ENCODE measurements around the gene CHMP1B. TPM values are rescaled to one million over a fixed set of nuclear protein-coding genes. Genes with fewer than 3 reads are reported as not detected.
A peak's percentile ranks its signal among the peaks of the same experiment; 100 is the strongest.

The CHMP1B gene, protein sequence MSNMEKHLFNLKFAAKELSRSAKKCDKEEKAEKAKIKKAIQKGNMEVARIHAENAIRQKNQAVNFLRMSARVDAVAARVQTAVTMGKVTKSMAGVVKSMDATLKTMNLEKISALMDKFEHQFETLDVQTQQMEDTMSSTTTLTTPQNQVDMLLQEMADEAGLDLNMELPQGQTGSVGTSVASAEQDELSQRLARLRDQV
- 10 to 100 TPM; 44.0 to 44.4 TPM for total RNA-seq
- long read RNA-seq, donor 1, transcript CHMP1B-201 (1 exons, 3,054 nt), result major isoform, 18 of 18 reads
- long read RNA-seq, donor 1, partial matches to known transcripts, result 0 of 18 reads
- long read RNA-seq, donor 1, other reads (novel, unspliced or antisense), result 0 of 18 reads
- long read RNA-seq, donor 2, transcript CHMP1B-201 (1 exons, 3,054 nt), result major isoform, 37 of 37 reads
- long read RNA-seq, donor 2, partial matches to known transcripts, result 0 of 37 reads
- long read RNA-seq, donor 2, other reads (novel, unspliced or antisense), result 0 of 37 reads

- intact Hi-C loops (cut with DNase I), result loop anchor here in 1 of 2 donors (5.0 to 10.0 kb wide), 2 partner anchors 54 to 801 kb away; partner anchors contain the start of gene MPPE1
- peak; percentile 100 for DNase-seq (ENCODE audit: low spot score)
Observed at GRCh38 chr18:11851146-11851805, at the start of gene CHMP1B. CHMP1B (plus strand) TSS chr18:11851413; CDS start chr18:11851512, 99 bp downstream.

GRCh38 chr18:11801573-11801972 is 49.6 kb upstream of the CHMP1B start:
- no peak for DNase-seq (ENCODE audit: low spot score)
- intact Hi-C loops (cut with DNase I), result no loop called here

DNA sequence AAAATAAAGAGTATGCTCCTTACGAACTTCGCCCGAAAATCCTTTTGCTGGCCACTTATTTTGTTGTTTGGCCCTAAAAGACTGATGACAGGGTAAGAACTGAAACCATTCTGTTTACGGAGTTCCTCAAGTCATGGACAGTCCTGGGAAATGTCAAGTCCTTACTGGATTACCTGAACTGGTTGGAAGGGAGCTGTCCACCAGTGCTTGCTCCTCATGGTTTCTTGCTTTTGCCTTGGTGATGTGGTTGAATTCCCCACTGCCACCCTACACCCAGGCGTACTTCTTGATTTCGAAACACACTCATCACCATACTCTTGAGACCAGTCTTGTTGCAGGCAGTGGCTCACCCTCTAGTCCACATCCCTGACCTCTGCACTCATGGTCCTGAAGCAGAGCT is 49.1 kb upstream of the CHMP1B start:
- DNase-seq (ENCODE audit: low spot score), result no peak
- intact Hi-C loops (cut with DNase I), result no loop called here

- no peak for DNase-seq (ENCODE audit: low spot score)
- intact Hi-C loops (cut with DNase I), result no loop called here
Observed at GRCh38 chr18:11802586-11802985, 48.6 kb upstream of the CHMP1B start.

DNA sequence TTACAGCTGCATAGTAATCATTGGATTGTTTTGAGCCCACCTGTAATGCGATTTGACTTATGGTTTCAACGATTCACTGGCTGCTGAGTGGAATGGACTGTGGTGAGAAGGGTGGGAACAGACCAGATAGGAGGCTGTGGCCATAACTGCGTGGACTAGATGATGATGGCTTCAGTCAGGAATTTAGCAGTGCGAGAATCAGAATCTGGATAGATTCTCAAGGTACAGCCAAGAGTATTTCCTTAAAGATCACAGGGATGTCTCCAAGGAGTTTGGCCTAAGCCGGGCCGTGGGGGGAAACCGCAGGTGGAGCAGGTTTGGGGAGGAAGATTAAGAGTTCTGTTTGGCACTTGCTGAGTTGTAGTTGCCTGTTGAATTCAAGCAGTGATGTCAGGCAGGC is 44.0 kb upstream of the CHMP1B start:
- intact Hi-C loops (cut with DNase I), result no loop called here
- no peak for DNase-seq (ENCODE audit: low spot score)

DNA sequence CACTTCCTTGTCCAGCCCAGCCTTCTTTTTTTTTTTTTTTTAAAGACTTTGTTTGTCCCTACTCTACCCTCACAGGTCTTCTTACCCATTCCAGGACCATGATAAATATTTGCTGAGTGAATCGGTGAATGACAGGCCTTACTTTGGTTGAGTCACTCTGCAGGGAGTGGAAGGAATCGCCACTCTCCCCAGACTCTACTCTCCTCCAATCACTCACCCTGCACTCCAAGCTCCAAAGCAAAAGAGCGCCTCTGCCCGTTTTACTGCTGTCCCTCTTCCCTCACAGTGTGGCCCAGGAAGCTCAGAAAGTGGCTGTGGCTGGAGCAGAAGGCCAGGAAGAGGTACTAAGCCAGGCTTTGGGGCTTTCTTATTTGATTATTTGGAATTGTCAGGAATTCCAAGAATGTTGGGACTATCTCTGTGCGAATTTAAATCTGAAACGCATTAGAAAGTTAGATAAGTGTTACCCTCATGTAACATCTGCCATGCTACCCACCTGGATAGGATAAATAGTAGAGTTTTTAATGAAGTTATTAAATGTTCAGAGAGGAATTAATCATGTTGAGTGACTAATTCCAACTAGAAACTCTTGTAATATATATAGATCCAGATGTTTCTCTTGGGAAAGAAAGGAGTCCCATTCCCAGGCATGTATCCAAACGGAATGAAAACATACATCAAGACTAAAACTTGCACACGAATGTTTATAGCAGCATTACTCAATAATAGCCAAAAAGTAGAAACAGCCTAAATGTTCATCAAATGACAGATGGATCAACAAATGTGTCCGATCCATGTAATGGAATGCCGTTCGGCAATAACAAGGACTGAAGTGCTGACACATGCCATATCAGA is 43.0 kb upstream of the CHMP1B start:
- DNase-seq (ENCODE audit: low spot score), result no peak
- intact Hi-C loops (cut with DNase I), result no loop called here

DNA sequence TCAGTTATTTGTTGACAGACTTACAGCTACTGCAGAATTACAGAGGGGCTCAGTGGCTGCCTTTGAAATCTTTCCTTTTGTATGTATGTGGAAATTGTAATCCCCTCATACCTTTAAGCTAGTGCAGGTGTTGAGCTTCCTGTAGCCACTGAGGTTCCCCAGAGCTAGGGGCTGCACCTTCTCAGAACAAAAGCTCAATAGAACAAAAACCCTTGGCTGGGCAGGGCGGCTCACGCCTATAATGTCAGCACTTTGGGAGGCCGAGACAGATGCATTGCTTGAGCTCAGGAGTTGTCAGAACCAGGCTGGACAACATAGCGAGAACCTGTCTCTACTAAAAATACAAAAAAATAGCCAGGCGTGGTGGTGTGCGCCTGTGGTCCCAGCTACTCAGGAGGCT is 41.3 kb upstream of the CHMP1B start:
- intact Hi-C loops (cut with DNase I), result no loop called here
- DNase-seq (ENCODE audit: low spot score), result no peak

DNA sequence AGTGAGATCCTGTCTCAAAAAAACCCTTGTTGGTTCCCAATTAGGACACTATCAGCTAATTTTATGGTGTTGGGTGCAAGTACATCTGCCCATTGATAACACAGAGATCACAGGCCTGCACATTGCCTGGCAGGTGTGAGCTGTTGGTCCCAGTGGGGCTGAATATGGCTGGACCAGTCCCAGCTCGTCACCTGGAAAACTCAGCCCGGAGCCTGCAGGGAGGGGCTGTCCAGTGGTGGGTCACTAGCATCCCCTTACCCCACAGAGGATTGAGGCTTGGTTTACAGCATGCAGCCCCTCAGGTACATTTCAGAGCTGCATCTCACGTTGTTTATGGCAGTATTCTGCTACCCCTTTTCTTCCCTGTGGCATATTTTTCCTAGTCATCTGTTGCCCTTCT is 40.8 kb upstream of the CHMP1B start:
- intact Hi-C loops (cut with DNase I), result no loop called here
- DNase-seq (ENCODE audit: low spot score), result no peak

GRCh38 chr18:11811009-11811408 is 40.2 kb upstream of the CHMP1B start:
- intact Hi-C loops (cut with DNase I), result no loop called here
- no peak for DNase-seq (ENCODE audit: low spot score)

DNA sequence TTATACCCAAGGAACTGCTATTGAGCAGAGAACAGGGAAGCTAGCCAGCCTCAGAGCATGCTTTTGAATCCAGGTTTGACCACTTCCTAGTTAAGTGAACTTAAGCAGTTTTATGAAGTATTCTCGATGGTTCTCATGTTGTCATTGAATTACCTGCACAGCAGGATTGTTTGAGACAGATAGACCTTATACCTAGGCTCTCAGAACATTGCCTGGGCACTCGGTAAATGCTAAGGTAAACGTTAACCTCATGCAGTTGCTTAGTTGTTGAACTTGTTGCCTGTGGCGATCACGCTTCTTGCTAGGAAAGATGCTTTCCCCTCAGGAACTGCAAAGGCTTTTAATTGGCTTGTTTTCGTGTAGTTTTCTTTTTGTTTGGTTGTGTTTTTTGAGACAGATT is 34.0 kb upstream of the CHMP1B start:
- intact Hi-C loops (cut with DNase I), result no loop called here
- no peak for DNase-seq (ENCODE audit: low spot score)

- no peak for DNase-seq (ENCODE audit: low spot score)
Observed at GRCh38 chr18:11818486-11819203, 32.6 kb upstream of the CHMP1B start.

GRCh38 chr18:11819938-11820337 is 31.3 kb upstream of the CHMP1B start:
- intact Hi-C loops (cut with DNase I), result no loop called here
- DNase-seq (ENCODE audit: low spot score), result no peak

More at GRCh38 chr18:11818486-11819203, 32.6 kb upstream of the CHMP1B start:
- intact Hi-C loops (cut with DNase I), result no loop called here

DNA sequence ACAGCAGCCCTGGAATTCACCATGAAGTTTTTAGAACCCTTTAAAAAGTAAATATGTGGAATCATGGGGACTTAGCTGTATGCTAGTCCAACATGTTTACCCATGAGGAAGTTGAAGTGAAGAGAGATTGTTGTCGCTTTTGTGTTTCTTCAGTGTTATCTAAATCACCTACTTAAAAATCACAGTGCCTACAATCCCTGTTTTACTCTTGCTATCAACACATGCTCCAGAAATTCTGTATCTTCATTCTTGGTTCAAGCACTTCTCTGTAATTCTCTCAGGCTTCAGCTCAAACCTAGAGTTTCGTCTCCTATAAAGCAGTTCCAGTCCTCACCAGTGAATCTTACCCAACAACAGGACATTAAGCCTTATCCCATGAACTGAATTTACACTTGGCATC is 30.5 kb upstream of the CHMP1B start:
- no peak for DNase-seq (ENCODE audit: low spot score)
- intact Hi-C loops (cut with DNase I), result no loop called here

GRCh38 chr18:11821208-11821607 is 30.0 kb upstream of the CHMP1B start:
- intact Hi-C loops (cut with DNase I), result no loop called here
- no peak for DNase-seq (ENCODE audit: low spot score)

DNA sequence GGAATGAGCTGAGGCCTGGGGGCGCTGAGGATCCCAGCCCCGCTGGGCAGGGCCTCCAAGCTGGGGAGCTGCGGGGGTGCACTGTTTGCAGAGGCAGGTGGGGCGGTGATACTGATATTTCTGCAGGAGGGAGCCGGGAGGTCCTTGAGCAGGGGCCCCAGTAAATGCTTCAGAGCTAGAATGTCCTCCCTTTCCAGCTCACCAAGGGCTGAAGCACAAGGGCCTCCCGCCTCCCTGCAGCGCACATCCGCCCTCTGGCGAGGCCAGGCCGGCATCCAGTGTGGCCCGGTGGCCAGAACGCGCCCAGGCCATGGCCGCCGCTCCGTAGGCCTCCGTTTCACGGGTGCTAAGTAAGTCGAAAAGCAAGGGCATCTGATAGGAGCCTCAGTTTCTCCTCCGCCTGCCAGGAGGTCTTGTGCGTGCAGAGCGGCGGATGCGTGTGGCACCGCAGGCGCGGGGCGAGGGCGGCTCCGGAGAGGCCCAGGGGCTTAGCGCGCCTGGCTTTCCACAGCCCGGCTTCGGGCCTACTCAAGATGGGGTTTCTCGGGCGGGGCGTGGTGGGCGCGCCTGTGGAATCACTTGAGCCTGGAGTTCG is 29.5 kb upstream of the CHMP1B start:
- DNase-seq (ENCODE audit: low spot score), result no peak
- intact Hi-C loops (cut with DNase I), result no loop called here

DNA sequence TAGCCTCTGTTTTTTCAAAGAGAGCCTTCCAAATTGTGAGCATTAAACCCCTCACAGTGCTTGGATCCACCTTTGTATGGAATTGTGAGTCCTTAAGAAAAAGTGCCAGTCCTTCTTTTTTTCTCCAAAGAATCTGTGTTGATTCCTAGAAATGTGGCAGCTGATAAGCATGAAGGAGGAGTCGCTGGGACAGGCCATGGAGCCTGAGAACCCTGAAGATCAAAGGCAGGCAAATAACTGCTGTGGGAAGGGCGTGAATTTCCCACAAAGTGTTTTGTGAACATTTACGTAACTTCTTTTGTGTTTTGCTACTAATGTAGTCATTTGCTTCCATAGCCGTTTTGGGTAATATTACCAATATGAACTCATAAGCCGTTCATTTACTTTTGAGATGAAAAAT is 27.7 kb upstream of the CHMP1B start:
- intact Hi-C loops (cut with DNase I), result no loop called here
- DNase-seq (ENCODE audit: low spot score), result no peak

DNA sequence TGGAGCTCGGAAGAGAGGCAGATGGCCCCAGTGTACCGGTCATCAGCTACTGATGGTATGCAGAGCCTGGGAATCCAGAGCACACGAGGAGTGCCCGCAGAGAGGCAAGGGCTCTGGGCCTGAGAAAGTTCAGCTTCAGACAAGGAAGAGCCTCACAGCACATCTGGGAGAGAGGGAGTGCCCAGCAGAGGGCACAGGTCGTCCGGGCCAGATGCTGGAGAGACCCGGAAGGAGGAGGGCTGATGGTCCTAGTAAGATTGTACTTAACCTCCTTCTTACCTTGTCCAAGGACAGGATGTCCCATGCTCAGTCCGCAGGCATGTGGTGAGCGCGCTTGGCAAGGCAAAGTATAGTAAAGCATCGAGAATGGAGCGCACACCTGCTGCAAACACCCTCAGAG is 24.4 kb upstream of the CHMP1B start:
- no peak for DNase-seq (ENCODE audit: low spot score)

DNA sequence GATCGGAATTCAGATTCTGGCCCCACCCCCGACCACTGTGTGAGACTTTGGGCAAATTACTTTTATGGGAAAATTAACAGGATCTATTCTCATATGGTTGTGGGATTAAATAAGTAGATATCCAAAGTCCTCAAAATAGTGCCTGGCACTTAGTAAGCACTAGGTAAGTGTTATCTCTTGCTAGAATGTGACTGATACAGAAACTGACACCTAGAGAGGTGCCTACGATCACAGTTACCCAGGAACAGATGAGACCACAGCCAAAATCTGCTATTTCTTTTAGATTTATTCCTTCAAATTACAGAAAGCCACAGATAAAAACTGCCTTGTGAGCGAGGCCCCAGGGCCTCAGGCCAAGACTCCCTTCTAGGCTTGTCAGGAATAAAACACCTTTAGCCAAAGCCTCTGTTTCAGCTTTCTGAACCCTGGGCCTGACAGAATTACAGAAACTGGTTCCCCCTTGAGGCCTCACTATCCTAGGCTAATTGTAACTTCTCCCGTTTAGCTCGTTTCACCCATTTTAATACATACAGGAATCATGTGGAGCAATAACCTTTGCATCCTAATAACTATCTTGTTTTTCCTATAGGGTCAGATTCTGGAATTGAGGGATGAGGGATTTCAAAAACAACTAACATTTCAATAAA is 22.3 kb upstream of the CHMP1B start:
- no peak for DNase-seq (ENCODE audit: low spot score)
- intact Hi-C loops (cut with DNase I), result no loop called here

More for the DNA sequence above, 24.4 kb upstream of the CHMP1B start:
- intact Hi-C loops (cut with DNase I), result no loop called here
